Activated T-helper 2 cell treated with anti-CD3 and anti-CD28 coated beads, Interferon-gamma antibody, Interleukin-2, Interleukin-4, amounts not matched to agents 10 μg/mL and 5 μg/mL and 100 μg/mL, durations not matched to agents 14 hours and 24 hours and 36 hours (primary cell): ENCODE data around the gene RRP1. TPM values are rescaled to one million over a fixed set of nuclear protein-coding genes. Genes with fewer than 3 reads are reported as not detected.

Experiments
- DNase-seq: peaks from one replicate; pipeline ENCODE4 v3.0.0; 2021; ENCODE audit warnings: low spot score
- H3K27ac Mint-ChIP-seq: one replicate; pipeline ENCODE4 v1.8.0; 2021; ENCODE audit warnings: mixed read lengths
- H3K27me3 Mint-ChIP-seq: one replicate; pipeline ENCODE4 v1.8.0; 2021; ENCODE audit warnings: low read depth, mixed read lengths
- H3K36me3 Mint-ChIP-seq: one replicate; pipeline ENCODE4 v1.8.0; 2021; ENCODE audit warnings: low read depth, mixed read lengths
- H3K4me1 Mint-ChIP-seq: one replicate; pipeline ENCODE4 v1.8.0; 2021; ENCODE audit warnings: low read depth, mixed read lengths
- H3K4me3 Mint-ChIP-seq: one replicate; pipeline ENCODE4 v1.8.0; 2021; ENCODE audit warnings: low read depth, mild to moderate bottlenecking, moderate library complexity, mixed read lengths
- H3K9me3 Mint-ChIP-seq: one replicate; pipeline ENCODE4 v1.8.0; 2021; ENCODE audit warnings: mixed read lengths
- intact Hi-C: fragments of 100-400 bp; cut with micrococcal nuclease; formaldehyde crosslinking; loops from one replicate; pipeline ENCODE4 v1.15.1; 2023
- total RNA-seq: library from RNA; stranded (reverse); gene quantifications from 2 replicates; pipeline ENCODE4 v1.2.3, GENCODE V29; 2022

The RRP1 gene
- total RNA-seq, 1 donor from 2014 or later, result 67.1 TPM

DNA sequence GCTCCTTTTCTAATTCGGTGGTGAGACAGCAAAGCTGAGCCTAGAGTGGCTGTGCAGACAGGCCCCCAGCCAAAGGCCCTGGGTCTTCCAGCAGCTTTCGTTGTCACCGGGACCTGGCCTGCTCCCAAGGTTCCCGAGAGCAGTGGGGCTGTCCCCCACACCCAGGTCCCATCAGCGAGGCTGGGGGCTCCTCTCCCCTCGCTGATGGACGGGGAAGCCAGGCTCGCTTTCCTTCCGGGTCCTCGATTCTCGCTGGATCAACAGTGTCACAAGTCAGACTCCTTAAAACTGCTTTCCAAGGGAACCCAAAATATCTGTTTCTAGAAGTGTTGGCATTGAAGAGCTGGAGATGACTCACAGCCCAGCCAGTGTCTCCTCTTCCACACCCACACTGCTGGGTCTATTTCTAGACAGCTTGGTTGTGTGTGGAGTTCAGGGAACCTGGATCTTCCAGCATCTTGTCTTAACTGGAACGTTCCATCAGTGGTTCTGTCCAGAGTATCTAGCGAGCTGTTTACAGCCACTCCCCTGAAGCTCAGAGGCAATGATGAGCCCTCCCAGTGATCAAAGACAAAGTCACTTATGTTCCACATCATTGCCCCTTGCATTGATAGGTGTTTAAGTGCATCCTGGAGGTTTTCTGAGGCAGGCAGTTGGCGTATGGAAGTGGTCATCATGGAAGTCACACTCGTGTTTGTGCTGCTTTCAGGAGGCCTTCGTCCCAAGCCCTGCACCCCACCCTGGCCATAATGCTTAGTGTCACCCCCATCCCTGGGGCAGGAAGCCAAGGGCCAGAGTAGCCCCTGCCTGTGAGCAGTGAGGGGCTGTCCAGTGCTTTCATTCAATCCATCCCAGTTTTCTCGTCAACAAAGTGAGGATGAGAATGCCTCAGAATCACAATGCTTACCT, 35.2 kb downstream of the RRP1 start:
- intact Hi-C loops, result no loop called here

DNA sequence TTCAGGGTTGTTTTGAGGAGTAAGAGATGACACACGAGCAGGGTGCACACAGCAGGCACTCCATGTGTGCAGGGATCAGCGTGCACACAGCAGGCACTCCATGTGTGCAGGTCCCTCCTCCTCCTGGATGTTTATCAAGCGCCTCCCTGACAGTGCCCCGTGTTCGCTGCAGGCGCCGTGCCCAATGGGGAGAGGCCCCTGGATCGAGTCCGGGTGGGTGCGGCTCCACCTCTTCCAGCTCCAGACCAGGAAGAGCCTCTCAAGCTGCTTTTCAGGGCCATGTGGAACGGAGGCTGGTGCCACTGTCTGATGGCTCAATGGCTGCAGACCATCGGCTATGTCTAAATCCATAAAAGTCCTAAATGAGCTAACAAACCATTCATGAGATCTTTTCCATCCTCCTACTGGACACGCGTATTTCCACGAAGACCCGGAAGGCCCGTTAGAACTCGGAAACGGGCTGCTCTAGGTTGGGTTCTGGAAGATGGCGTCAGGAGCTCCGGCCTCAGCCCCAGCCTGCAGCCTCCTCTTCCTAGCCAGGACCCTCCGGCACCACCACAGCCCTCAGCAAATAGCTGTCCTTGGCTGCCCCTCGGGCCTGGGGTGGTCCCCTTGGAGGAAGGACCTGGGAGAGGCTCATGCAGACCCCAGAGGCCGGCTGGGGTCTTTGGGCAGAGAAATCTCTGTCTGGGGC, 36.0 kb downstream of the RRP1 start:
- no peaks in the 10 kb centered on the region for H3K9me3 Mint-ChIP-seq
- H3K4me3 Mint-ChIP-seq, result no peak overlapping the region
- H3K27me3 Mint-ChIP-seq, result peaks cover 5% of the 10 kb centered on the region
- no peak overlapping the region for H3K27ac Mint-ChIP-seq
- DNase-seq, result no peak
- intact Hi-C loops, result no loop called here
- no peaks in the 10 kb centered on the region for H3K36me3 Mint-ChIP-seq
- H3K4me1 Mint-ChIP-seq, result peaks cover 4% of the 10 kb centered on the region

More for the DNA sequence above, 35.2 kb downstream of the RRP1 start:
- Mint-ChIP-seq H3K27ac (no peak overlapping the region), H3K27me3 (peaks cover 4% of the 10 kb centered on the region), H3K4me3 (no peak overlapping the region), H3K9me3 (no peaks in the 10 kb centered on the region), H3K36me3 (no peaks in the 10 kb centered on the region), H3K4me1 (peaks cover 4% of the 10 kb centered on the region)
- DNase-seq, result no peak

DNA sequence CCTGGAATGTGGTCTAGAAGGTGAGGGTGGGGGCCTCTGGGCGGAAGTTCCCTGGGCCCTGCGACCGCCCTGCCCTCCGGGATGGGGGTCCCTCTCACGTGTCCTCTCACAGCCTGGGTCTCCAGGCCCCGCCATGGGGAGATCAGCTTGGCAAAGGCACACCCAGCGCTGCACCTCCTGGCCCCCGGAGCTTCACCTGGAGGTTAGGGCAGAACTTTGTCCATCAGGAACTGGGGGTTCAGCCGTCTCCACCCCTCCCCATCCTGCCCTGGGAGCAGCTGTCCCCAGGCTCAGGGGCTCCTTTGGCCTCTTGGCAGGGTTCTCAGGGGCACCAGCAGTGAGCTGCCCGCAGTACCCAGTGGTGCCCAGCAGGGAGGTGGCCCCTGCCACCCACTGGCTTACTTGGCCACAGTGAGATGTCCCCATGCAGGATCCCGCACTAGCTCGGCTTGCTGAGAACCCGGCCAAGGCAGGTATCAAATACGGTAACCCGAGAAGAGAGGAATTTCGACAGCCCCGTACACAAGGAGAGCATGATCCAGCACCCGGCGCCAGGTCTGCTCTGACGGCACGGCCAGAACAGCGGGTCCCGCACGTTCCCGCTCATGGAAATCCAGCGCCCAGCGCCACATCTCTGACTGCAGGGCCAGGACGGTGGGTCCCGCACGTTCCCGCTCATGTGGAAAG, 36.7 kb downstream of the RRP1 start:
- no peak overlapping the region for H3K27ac Mint-ChIP-seq
- H3K9me3 Mint-ChIP-seq, result no peaks in the 10 kb centered on the region
- no peaks in the 10 kb centered on the region for H3K36me3 Mint-ChIP-seq
- no peak for DNase-seq
- H3K4me3 Mint-ChIP-seq, result no peak overlapping the region
- peaks cover 4% of the 10 kb centered on the region for H3K4me1 Mint-ChIP-seq
- peaks cover 5% of the 10 kb centered on the region for H3K27me3 Mint-ChIP-seq
- intact Hi-C loops, result no loop called here

DNA sequence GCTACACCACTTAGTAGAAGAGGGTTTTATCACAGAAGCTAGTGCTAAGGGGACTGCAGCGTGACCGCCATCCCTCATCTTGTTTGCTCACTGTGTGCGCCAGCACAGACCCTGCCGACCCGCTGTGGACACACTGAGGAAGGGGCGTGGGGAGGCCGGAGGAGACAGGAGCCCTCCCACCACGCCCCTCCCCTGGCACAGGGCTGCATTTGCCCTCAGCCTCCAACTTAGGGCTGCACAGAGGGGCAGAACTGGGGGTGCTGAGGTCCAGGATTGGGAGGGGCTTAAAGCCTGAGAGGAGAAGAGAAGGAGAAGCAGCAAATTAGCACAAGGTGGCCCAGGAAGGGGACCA, 37.2 kb downstream of the RRP1 start:
- DNase-seq, result no peak
- Mint-ChIP-seq H3K9me3 (no peaks in the 10 kb centered on the region), H3K27ac (no peak overlapping the region), H3K27me3 (peaks cover 5% of the 10 kb centered on the region), H3K36me3 (no peaks in the 10 kb centered on the region), H3K4me3 (no peak overlapping the region), H3K4me1 (peaks cover 4% of the 10 kb centered on the region)
- intact Hi-C loops, result no loop called here

DNA sequence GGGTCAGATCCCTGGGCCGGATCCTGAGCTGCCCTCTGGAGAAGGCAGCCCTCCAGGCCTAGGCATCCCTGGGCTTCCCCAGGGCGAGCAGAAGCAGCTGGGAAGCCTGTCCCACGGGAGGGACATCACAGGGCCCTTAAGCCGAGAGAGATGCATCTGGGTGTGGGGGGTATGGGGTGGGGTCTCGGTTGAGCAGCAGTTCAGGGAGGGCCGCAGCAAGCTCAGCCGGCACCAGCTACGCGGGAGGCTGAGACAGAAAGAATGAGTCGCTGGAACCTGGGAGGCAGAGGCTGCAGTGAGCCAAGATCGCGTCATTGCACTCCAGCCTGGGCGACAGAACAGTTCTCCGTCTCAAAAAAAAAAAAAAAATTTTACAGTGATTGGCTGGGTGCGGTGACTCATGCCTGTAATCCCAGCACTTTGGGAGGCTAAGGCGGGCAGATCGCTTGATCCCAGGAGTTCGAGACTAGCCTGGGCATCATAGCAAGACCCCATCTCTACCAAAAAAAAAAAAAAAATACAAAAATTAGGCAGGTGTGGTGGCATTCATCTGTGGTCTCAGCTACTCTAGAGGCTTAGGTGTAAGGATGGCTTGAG, 37.7 kb downstream of the RRP1 start:
- intact Hi-C loops, result no loop called here

DNA sequence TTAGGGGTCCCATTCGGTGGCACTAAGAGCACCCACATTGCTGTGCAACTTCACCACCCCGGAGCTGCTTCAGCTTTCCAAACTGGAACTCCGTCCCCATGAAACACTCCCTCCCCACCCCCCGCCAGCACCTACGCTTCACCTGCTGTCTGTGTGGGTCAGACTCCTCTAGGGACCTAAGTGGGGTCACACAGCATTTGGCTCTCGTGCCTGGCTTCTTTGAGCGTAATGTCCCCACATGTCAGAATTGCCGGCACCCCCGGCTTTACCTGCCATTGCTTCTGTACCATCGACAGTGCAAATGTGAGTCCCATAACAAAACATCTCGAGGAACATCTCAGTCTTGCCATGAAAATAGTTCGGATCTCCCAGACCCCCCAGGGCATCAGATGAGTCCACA, 39.8 kb downstream of the RRP1 start:
- Mint-ChIP-seq H3K4me1 (peaks cover 4% of the 10 kb centered on the region), H3K27me3 (peaks cover 9% of the 10 kb centered on the region)

More for the DNA sequence above, 37.7 kb downstream of the RRP1 start:
- H3K9me3 Mint-ChIP-seq, result no peaks in the 10 kb centered on the region
- H3K4me1 Mint-ChIP-seq, result peaks cover 4% of the 10 kb centered on the region
- no peak for DNase-seq
- H3K27me3 Mint-ChIP-seq, result peaks cover 5% of the 10 kb centered on the region
- no peaks in the 10 kb centered on the region for H3K36me3 Mint-ChIP-seq
- H3K4me3 Mint-ChIP-seq, result no peak overlapping the region
- no peak overlapping the region for H3K27ac Mint-ChIP-seq

DNA sequence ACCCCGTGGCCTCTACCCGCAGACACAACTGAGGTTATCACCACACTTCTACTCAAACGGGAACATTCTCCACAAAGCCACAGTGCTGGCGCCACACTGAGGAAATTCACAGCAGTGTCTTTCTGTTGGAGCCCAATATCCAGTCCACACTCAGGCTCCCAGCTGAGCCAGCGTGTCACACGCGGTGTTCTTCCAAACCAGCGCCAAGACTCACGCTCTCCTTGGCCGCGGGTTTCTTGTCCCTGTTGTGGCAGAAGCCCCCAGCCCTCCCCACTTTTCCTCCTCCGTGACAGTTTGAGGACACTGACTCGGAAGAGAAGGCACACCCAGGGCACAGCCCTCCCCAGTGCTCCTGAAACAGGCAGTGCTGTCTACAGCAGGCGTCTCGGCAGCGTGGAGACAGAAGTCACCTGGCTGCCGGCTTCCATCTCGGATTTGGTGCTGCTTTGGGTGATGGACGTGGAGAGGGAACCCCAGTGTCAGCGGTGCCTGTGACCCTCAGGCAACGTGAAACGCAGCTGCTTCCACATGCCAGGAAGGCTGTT, 40.3 kb downstream of the RRP1 start:
- DNase-seq, result no peak
- Mint-ChIP-seq H3K4me1 (peaks cover 5% of the 10 kb centered on the region), H3K27me3 (peaks cover 10% of the 10 kb centered on the region), H3K4me3 (no peak overlapping the region), H3K27ac (no peak overlapping the region), H3K36me3 (no peaks in the 10 kb centered on the region), H3K9me3 (no peaks in the 10 kb centered on the region)
- intact Hi-C loops, result no loop called here

More for the DNA sequence above, 39.8 kb downstream of the RRP1 start:
- no peak overlapping the region for H3K27ac Mint-ChIP-seq
- intact Hi-C loops, result no loop called here
- no peak for DNase-seq
- H3K36me3 Mint-ChIP-seq, result no peaks in the 10 kb centered on the region
- H3K9me3 Mint-ChIP-seq, result no peaks in the 10 kb centered on the region
- no peak overlapping the region for H3K4me3 Mint-ChIP-seq

DNA sequence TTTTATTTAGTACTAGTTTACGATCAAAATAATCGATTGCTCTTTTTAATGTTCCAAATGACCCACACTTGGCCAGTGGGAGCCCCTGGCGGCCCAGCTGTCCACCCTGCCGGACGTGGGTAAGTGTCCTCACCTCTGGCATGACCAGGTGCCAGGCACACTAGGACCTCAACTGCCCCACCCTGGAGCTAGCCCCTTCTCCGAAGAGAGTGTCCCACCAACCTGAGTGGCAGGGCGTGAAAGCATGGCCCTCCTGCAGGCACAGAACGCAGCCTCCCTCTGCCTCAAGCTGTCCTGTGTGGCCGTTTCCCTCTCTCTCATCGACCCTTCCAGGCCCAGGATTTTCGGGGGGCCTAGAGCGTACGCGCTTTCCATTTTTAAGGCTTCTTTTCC, 42.8 kb downstream of the RRP1 start:
- peaks cover 12% of the 10 kb centered on the region for H3K4me1 Mint-ChIP-seq
- H3K36me3 Mint-ChIP-seq, result no peaks in the 10 kb centered on the region
- H3K27ac Mint-ChIP-seq, result no peak overlapping the region
- H3K27me3 Mint-ChIP-seq, result peaks cover 23% of the 10 kb centered on the region
- H3K4me3 Mint-ChIP-seq, result no peak overlapping the region
- DNase-seq, result no peak
- intact Hi-C loops, result no loop called here
- H3K9me3 Mint-ChIP-seq, result no peaks in the 10 kb centered on the region

DNA sequence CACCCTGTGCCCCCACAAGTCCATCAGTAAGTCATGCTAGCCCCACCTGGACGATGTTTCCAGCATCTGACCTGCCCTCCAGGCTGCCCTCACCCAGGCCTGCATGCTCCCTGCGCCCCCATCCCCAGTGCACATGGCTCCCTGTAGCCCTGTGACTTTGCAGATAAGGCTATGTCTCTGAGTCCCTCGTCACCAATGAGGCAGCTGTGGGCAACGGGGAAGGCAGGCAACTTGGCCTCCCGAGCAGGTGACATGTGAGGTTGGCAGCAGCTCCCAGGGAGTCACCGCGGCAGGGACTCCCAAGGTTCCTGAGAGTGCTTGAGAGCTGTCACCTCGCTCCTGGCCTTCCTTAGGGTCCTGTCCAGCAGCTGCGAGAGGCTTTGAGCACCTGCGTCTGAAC, 43.3 kb downstream of the RRP1 start:
- no peak overlapping the region for H3K4me3 Mint-ChIP-seq
- DNase-seq, result no peak
- no peak overlapping the region for H3K27ac Mint-ChIP-seq
- no peaks in the 10 kb centered on the region for H3K36me3 Mint-ChIP-seq
- H3K9me3 Mint-ChIP-seq, result no peaks in the 10 kb centered on the region
- intact Hi-C loops, result no loop called here
- H3K4me1 Mint-ChIP-seq, result peaks cover 12% of the 10 kb centered on the region
- peaks cover 26% of the 10 kb centered on the region for H3K27me3 Mint-ChIP-seq

DNA sequence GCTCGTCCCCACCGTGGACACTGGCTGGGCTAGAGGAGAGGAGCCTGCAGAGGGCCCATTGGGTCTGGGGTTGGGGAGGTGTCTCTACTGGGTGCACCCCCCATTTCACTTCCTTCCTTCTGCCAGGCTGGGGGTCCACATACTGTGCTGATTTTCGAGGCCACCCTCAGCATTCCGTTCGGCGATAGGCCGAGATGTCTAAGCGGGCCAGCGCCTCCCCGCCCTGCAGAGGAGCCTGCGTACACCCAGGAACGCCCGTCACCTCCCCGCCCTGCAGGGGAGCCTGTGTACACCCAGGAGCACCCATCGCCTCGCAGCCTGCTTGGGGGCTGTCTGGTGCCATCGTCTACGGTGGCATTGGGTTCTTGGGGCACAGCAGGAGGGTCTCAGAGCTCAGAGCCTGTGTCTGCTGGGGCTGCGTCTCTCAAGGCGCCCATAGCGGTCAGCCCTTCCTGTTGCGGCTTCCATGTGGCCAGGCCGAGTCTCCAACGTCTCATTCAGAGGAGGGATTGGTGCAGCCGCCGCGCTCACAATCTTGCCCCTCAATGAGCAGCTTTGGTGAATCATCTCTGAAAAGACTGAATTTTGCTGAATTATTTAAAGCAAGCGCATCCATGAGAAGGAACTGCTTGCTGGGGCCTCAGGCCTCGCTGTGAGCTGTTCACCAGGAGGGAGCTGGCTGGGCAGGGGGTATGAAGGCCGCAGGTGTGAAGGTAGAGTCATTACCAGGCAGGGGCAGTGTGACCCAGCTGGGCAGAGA, 44.9 kb downstream of the RRP1 start:
- intact Hi-C loops, result no loop called here
- Mint-ChIP-seq H3K36me3 (no peaks in the 10 kb centered on the region), H3K27ac (no peak overlapping the region), H3K4me3 (no peak overlapping the region), H3K27me3 (peaks cover 27% of the 10 kb centered on the region), H3K4me1 (peaks cover 10% of the 10 kb centered on the region), H3K9me3 (no peaks in the 10 kb centered on the region)
- DNase-seq, result no peak

DNA sequence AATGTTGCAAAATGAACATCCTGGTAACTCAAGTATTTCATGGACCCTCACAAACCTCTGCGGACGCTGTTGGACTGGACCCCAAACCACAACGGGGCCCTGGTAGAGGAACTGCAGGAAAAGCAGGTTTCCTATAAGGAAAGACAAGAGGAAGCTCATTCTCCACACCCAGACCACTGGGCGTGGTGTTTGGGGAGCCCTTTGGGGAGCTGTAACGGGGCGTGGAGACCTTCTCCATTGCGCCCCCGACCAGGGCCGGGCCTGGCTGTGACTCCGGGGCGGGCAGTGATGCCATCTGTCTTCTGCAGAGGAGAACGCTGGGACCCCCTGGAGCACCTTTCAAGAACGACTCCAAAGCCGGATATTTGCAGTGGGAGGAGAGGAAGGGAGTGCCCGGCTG, 45.7 kb downstream of the RRP1 start:
- Mint-ChIP-seq H3K4me3 (no peak overlapping the region), H3K9me3 (no peaks in the 10 kb centered on the region), H3K27me3 (peaks cover 23% of the 10 kb centered on the region), H3K36me3 (no peaks in the 10 kb centered on the region), H3K27ac (no peak overlapping the region), H3K4me1 (peaks cover 10% of the 10 kb centered on the region)
- intact Hi-C loops, result no loop called here
- DNase-seq, result no peak

DNA sequence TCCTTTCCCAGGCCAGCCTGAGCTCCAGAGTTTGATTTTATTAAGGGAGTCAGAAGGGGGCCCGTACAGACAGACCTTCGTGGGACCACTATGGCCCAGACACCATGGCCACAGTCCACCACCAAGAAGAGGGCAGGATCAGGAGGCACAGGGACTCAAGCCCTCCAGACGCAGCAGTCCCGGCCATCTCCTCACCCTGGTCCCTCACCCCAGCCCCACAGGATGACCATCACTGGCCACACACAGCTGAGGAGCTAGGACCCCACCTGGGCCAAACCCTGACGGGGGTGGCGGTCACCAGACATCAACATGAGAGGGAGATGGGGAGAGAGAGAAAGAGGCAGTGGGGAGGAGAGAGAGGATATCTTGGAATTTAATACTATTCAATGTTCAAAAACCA, 46.5 kb downstream of the RRP1 start:
- no peaks in the 10 kb centered on the region for H3K36me3 Mint-ChIP-seq
- intact Hi-C loops, result no loop called here
- H3K9me3 Mint-ChIP-seq, result no peaks in the 10 kb centered on the region

More for the DNA sequence above, 46.5 kb downstream of the RRP1 start:
- Mint-ChIP-seq H3K27me3 (peaks cover 23% of the 10 kb centered on the region), H3K4me1 (peaks cover 10% of the 10 kb centered on the region), H3K27ac (no peak overlapping the region), H3K4me3 (no peak overlapping the region)
- no peak for DNase-seq
